Caco-2 (cell line): ENCODE data around the gene STT3B. TPM values are rescaled to one million over a fixed set of nuclear protein-coding genes. Genes with fewer than 3 reads are reported as not detected.
"Not testable (repeated sequence)": the region's sequence is repeated elsewhere in the genome, so short reads cannot be mapped to it uniquely, and the experiment has no call there.

Experiments used
- BruUV-seq: library from RNA; stranded (reverse); fragments of 400-500 nt; replicated peaks from 2 replicates; lab custom pipeline; 2021; lab: Mats Ljungman, UMichigan
- CTCF ChIA-PET: fragments of 300-600 bp; sonication (Branson Sonifier 250); formaldehyde crosslinking; loops from one replicate; lab custom pipeline; 2022; ENCODE audit warnings: antibody characterized with exemption; lab: Charles Lee
- POLR2A ChIA-PET: fragments of 300-600 bp; sonication (Branson Sonifier 250); formaldehyde crosslinking; loops from one replicate; lab custom pipeline; 2022; ENCODE audit warnings: antibody characterized with exemption; lab: Charles Lee
- DNase-seq, 2 experiments: peaks; one replicate each; pipeline versions ENCODE4 v3.0.0 to v3.0.0-alpha.2; 2020 to 2022
- H3K27me3 ChIP-seq: replicated peaks from 2 replicates; pipeline ENCODE4 v1.6.0; 2011; ENCODE audit warnings: low read length; ENCODE audit not compliant: control insufficient read depth, insufficient read depth
- H3K36me3 ChIP-seq: 2 replicates; pipeline ENCODE4 v1.5.1; 2011; ENCODE audit warnings: low read length; ENCODE audit not compliant: control insufficient read depth, insufficient read depth
- H3K4me1 ChIP-seq: fragments of 250-450 bp; sonication (Bioruptor Pico); 2 replicates; pipeline ENCODE4 v1.5.1; 2020; ENCODE audit warnings: mild to moderate bottlenecking
- H3K4me3 ChIP-seq: 2 replicates; pipeline ENCODE4 v1.5.1; 2011; ENCODE audit warnings: low read depth, mild to moderate bottlenecking, control low read depth, low read length
- H3K9me3 ChIP-seq: fragments of 250-450 bp; sonication (Bioruptor Pico); 2 replicates; pipeline ENCODE4 v1.5.1; 2020; ENCODE audit warnings: mild to moderate bottlenecking, moderate library complexity
- H3K27ac Mint-ChIP-seq: one replicate; pipeline ENCODE4 v1.8.0; 2022; ENCODE audit warnings: mixed read lengths; ENCODE audit not compliant: unreplicated experiment
- H3K27me3 Mint-ChIP-seq: one replicate; pipeline ENCODE4 v1.8.0; 2022; ENCODE audit warnings: mixed read lengths; ENCODE audit not compliant: insufficient read depth, unreplicated experiment
- H3K36me3 Mint-ChIP-seq: one replicate; pipeline ENCODE4 v1.8.0; 2022; ENCODE audit warnings: mild to moderate bottlenecking, mixed read lengths; ENCODE audit not compliant: insufficient read depth, unreplicated experiment
- H3K4me1 Mint-ChIP-seq: one replicate; pipeline ENCODE4 v1.8.0; 2022; ENCODE audit warnings: low read depth, mixed read lengths; ENCODE audit not compliant: unreplicated experiment
- H3K4me3 Mint-ChIP-seq: one replicate; pipeline ENCODE4 v1.8.0; 2022; ENCODE audit warnings: mild to moderate bottlenecking, moderate library complexity, mixed read lengths; ENCODE audit not compliant: unreplicated experiment
- H3K9me3 Mint-ChIP-seq: one replicate; pipeline ENCODE4 v1.8.0; 2022; ENCODE audit warnings: mixed read lengths; ENCODE audit not compliant: unreplicated experiment
- CTCF ChIP-seq, 2 experiments: fragments of 200-600 bp in 1 of 2; IDR thresholded peaks; 1 replicate in 1 of 2; 2 replicates in 1 of 2; pipeline versions ENCODE4 v1.5.1 to v1.8.0; 2011 to 2022; ENCODE audit warnings: antibody characterized with exemption in 1 of 2, control low read depth in 1 of 2, inconsistent platforms in 1 of 2, low read depth in 1 of 2, low read length in 1 of 2, mild to moderate bottlenecking in 1 of 2, moderate library complexity in 1 of 2; ENCODE audit not compliant: insufficient read depth in 1 of 2, severe bottlenecking in 1 of 2, unreplicated experiment in 1 of 2
- intact Hi-C: fragments of 100-400 bp; cut with micrococcal nuclease; formaldehyde crosslinking; loops from one replicate; pipeline ENCODE4 v1.10.0; 2022; ENCODE audit not compliant: unreplicated experiment
- total RNA-seq: library from RNA; stranded (reverse); gene quantifications from 2 replicates; pipeline ENCODE4 v1.2.3, GENCODE V29; 2022

STT3B gene
- total RNA-seq, 1 experiment from 2014 or later: 162 TPM

DNA sequence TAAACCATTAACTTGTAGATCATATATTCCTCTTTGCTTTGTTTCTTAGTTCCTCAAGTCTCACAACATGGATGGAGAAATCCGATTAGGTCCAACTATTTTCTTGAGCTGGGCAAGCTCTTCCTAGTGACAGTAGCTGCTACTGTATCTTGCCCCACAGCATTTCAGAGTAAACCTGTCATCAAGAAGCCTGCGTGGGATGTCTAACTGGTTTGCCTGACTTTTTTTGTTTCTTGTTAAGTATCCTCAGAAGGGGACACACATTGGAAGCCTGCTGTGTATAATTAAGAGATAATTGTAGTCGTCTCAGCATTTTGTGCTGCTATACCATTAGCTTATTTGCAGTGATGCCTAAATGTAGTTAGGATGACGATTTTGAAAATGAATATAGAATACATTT lies 29.3 kb upstream of the STT3B start:
- Mint-ChIP-seq H3K4me3 (no peak overlapping the region), H3K4me1 (no peaks in the 10 kb centered on the region), H3K9me3 (no peaks in the 10 kb centered on the region), H3K27me3 (peaks cover under 1% of the 10 kb centered on the region), H3K36me3 (no peaks in the 10 kb centered on the region), H3K27ac (no peak overlapping the region)
- Histone ChIP-seq H3K36me3 (no peaks in the 10 kb centered on the region), H3K9me3 (no peaks in the 10 kb centered on the region), H3K4me1 (no peaks in the 10 kb centered on the region), H3K27me3 (no peaks in the 10 kb centered on the region), H3K4me3 (no peak overlapping the region)
- no TSS peak for BruUV-seq
- intact Hi-C loops: no loop called here
- TF ChIP-seq CTCF (IDR thresholded peaks at IDR 0.05; ENCODE audit: insufficient read depth in 1 of 2, low read depth in 1 of 2, low read length in 1 of 2, severe bottlenecking in 1 of 2, unreplicated experiment in 1 of 2): no peak
- no peak for DNase-seq
- ChIA-PET CTCF (no interaction called here), POLR2A (no interaction called here)

- TF ChIP-seq CTCF (IDR thresholded peaks at IDR 0.05; ENCODE audit: insufficient read depth in 1 of 2, low read depth in 1 of 2, low read length in 1 of 2, severe bottlenecking in 1 of 2, unreplicated experiment in 1 of 2): no peak
- no peak overlapping the region for H3K4me3 Mint-ChIP-seq
- H3K36me3 Mint-ChIP-seq: no peaks in the 10 kb centered on the region
- H3K9me3 ChIP-seq: no peaks in the 10 kb centered on the region
- ChIA-PET CTCF (no interaction called here), POLR2A (no interaction called here)
- no peaks in the 10 kb centered on the region for H3K36me3 ChIP-seq
- no peak overlapping the region for H3K4me3 ChIP-seq
- peaks cover 2% of the 10 kb centered on the region for H3K27me3 Mint-ChIP-seq
- no peak for DNase-seq
- H3K4me1 ChIP-seq: no peaks in the 10 kb centered on the region
- no peaks in the 10 kb centered on the region for H3K27me3 ChIP-seq
- no peak overlapping the region for H3K27ac Mint-ChIP-seq
- BruUV-seq: no TSS peak
- intact Hi-C loops: no loop called here
- H3K4me1 Mint-ChIP-seq: no peaks in the 10 kb centered on the region
- no peaks in the 10 kb centered on the region for H3K9me3 Mint-ChIP-seq
Observed at GRCh38 chr3:31504230-31504629, 28.5 kb upstream of the STT3B start.

- Mint-ChIP-seq H3K4me1 (no peaks in the 10 kb centered on the region), H3K36me3 (no peaks in the 10 kb centered on the region), H3K27ac (no peak overlapping the region), H3K27me3 (peaks cover 2% of the 10 kb centered on the region), H3K4me3 (no peak overlapping the region), H3K9me3 (no peaks in the 10 kb centered on the region)
- no peak for TF ChIP-seq CTCF (IDR thresholded peaks at IDR 0.05; ENCODE audit: insufficient read depth in 1 of 2, low read depth in 1 of 2, low read length in 1 of 2, severe bottlenecking in 1 of 2, unreplicated experiment in 1 of 2)
- no TSS peak for BruUV-seq
- no peak overlapping the region for H3K4me3 ChIP-seq
- DNase-seq: no peak
- no peaks in the 10 kb centered on the region for H3K4me1 ChIP-seq
- POLR2A ChIA-PET: no interaction called here
- no peaks in the 10 kb centered on the region for H3K36me3 ChIP-seq
- no peaks in the 10 kb centered on the region for H3K9me3 ChIP-seq
- intact Hi-C loops: no loop called here
- no peaks in the 10 kb centered on the region for H3K27me3 ChIP-seq
- CTCF ChIA-PET: no interaction called here
Observed at GRCh38 chr3:31505371-31506048, 27.2 kb upstream of the STT3B start.

DNA sequence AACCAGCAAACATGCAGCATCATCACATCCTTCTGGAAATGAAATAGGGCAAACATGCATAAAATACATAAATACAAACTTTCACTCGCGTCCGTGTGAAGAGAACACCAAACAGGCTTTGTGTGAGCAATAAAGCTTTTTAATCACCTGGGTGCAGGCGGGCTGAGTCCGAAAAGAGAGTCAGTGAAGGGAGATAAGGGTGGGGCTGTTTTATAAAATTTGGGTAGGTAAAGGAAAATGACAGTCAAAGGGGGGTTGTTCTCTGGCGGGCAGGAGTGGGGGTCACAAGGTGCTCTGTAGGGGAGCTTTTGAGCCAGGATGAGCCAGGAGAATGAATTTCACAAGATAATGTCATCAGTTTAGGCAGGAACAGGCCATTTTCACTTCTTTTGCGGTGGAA lies 26.2 kb upstream of the STT3B start:
- H3K36me3 ChIP-seq, H3K27me3 Mint-ChIP-seq, H3K4me3 ChIP-seq, H3K4me1 Mint-ChIP-seq, H3K9me3 Mint-ChIP-seq, H3K4me3 Mint-ChIP-seq, CTCF ChIA-PET, H3K4me1 ChIP-seq, POLR2A ChIA-PET, DNase-seq, H3K27ac Mint-ChIP-seq, H3K36me3 Mint-ChIP-seq, H3K9me3 ChIP-seq, H3K27me3 ChIP-seq, intact Hi-C loops, BruUV-seq: not testable (repeated sequence)
